IMR-90 (cell line): ENCODE results near the gene VTN. TPM values are rescaled to one million over a fixed set of nuclear protein-coding genes. Genes with fewer than 3 reads are reported as not detected.

Source experiments
- ATAC-seq: fragments of 200-7000 bp; cut with Tn5 transposase; 2 replicates; pipeline ENCODE4 v1.9.1; 2020; ENCODE audit warnings: low read depth, mild to moderate bottlenecking, moderate library complexity
- BruUV-seq: library from RNA; stranded (reverse); fragments of 400-500 nt; replicated peaks from 2 replicates; lab custom pipeline; 2021; lab: Mats Ljungman, UMichigan
- CTCF ChIA-PET: fragments of 300-600 bp; formaldehyde crosslinking; extraction: SDS; loops from one replicate; lab custom pipeline; 2021; ENCODE audit warnings: antibody characterized with exemption; lab: Yijun Ruan, JAX
- POLR2A ChIA-PET: fragments of 300-600 bp; sonication (Branson Sonifier 250); formaldehyde crosslinking; loops from one replicate; lab custom pipeline; 2022; ENCODE audit warnings: antibody characterized with exemption; ENCODE audit not compliant: unreplicated experiment; lab: Charles Lee
- DNase-seq: peaks from one replicate; pipeline ENCODE4 v3.0.0; 2013
- H2AFZ ChIP-seq: replicated peaks from 2 replicates; pipeline ENCODE3; 2013; ENCODE audit warnings: low read length, mild to moderate bottlenecking; ENCODE audit not compliant: poor library complexity
- H2AK5ac ChIP-seq: 2 replicates; pipeline ENCODE4 v1.6.1; 2013; ENCODE audit warnings: low read depth, low read length, inconsistent platforms
- H2AK9ac ChIP-seq: replicated peaks from 2 replicates; pipeline ENCODE3; 2013; ENCODE audit warnings: mild to moderate bottlenecking, low read depth, low read length, moderate library complexity; ENCODE audit not compliant: poor library complexity
- H2BK120ac ChIP-seq: 2 replicates; pipeline ENCODE4 v1.6.1; 2013; ENCODE audit warnings: low read depth, low read length, inconsistent platforms
- H2BK15ac ChIP-seq: 3 replicates; pipeline ENCODE4 v1.6.1; 2013; ENCODE audit warnings: low read depth, low read length, inconsistent platforms
- H2BK20ac ChIP-seq: 2 replicates; pipeline ENCODE4 v1.6.1; 2013; ENCODE audit warnings: low read depth, mild to moderate bottlenecking, inconsistent platforms, low read length, moderate library complexity
- H2BK5ac ChIP-seq: 2 replicates; pipeline ENCODE4 v1.6.1; 2013; ENCODE audit warnings: mild to moderate bottlenecking, low read depth, low read length, inconsistent platforms; ENCODE audit not compliant: poor library complexity, severe bottlenecking
- H3K14ac ChIP-seq: replicated peaks from 2 replicates; pipeline ENCODE4 v1.6.1; 2013; ENCODE audit warnings: low read depth, low read length, inconsistent platforms
- H3K18ac ChIP-seq: 2 replicates; pipeline ENCODE4 v1.6.1; 2013; ENCODE audit warnings: low read depth, low read length, control low read depth
- H3K23ac ChIP-seq: 2 replicates; pipeline ENCODE4 v1.6.1; 2013; ENCODE audit warnings: low read depth, low read length, inconsistent platforms
- H3K27ac ChIP-seq: 2 replicates; pipeline ENCODE4 v1.5.1; 2013; ENCODE audit warnings: mild to moderate bottlenecking, control low read depth, low read length; ENCODE audit not compliant: insufficient read depth
- H3K27me3 ChIP-seq: 2 replicates; pipeline ENCODE4 v1.6.1; 2013; ENCODE audit warnings: low read length; ENCODE audit not compliant: control insufficient read depth, insufficient read depth
- H3K36me3 ChIP-seq: 2 replicates; pipeline ENCODE4 v1.6.1; 2013; ENCODE audit warnings: low read length, mixed read lengths; ENCODE audit not compliant: control insufficient read depth, insufficient read depth
- H3K4ac ChIP-seq: 2 replicates; pipeline ENCODE4 v1.6.1; 2013; ENCODE audit warnings: low read depth, low read length, inconsistent platforms
- H3K4me1 ChIP-seq: 2 replicates; pipeline ENCODE4 v1.6.1; 2013; ENCODE audit warnings: low read length, mixed read lengths; ENCODE audit not compliant: control insufficient read depth, insufficient read depth
- H3K4me2 ChIP-seq: 2 replicates; pipeline ENCODE4 v1.6.1; 2013; ENCODE audit warnings: low read depth, mild to moderate bottlenecking, control low read depth, low read length, moderate library complexity
- H3K4me3 ChIP-seq: 2 replicates; pipeline ENCODE4 v1.5.1; 2013; ENCODE audit warnings: low read depth, mild to moderate bottlenecking, control low read depth, low read length, moderate library complexity; ENCODE audit not compliant: insufficient read depth
- H3K56ac ChIP-seq: 2 replicates; pipeline ENCODE4 v1.6.1; 2013; ENCODE audit warnings: low read length, inconsistent platforms; ENCODE audit not compliant: insufficient read depth; ENCODE audit errors: extremely low read depth
- H3K79me1 ChIP-seq, 2 experiments: 2 replicates each; pipeline ENCODE4 v1.6.1; 2013; ENCODE audit warnings: low read length in 2 of 2, inconsistent platforms in 1 of 2, low read depth in 1 of 2
- H3K9ac ChIP-seq: 2 replicates; pipeline ENCODE4 v1.6.1; 2013; ENCODE audit warnings: low read depth, low read length, control low read depth
- H3K9me1 ChIP-seq: 2 replicates; pipeline ENCODE4 v1.6.1; 2013; ENCODE audit warnings: low read length, inconsistent platforms; ENCODE audit not compliant: insufficient read depth
- H3K9me3 ChIP-seq: 2 replicates; pipeline ENCODE4 v1.6.1; 2013; ENCODE audit warnings: low read length; ENCODE audit not compliant: control insufficient read depth, insufficient read depth
- H4K20me1 ChIP-seq: 2 replicates; pipeline ENCODE4 v1.6.1; 2013; ENCODE audit warnings: low read length, inconsistent platforms; ENCODE audit not compliant: insufficient read depth
- H4K5ac ChIP-seq: 2 replicates; pipeline ENCODE4 v1.6.1; 2013; ENCODE audit warnings: mild to moderate bottlenecking, low read depth, low read length, control low read depth
- H4K8ac ChIP-seq, 2 experiments: 2 replicates each; pipeline ENCODE4 v1.6.1; 2013; ENCODE audit warnings: low read depth in 2 of 2, low read length in 2 of 2, control low read depth in 1 of 2, inconsistent platforms in 1 of 2
- H4K91ac ChIP-seq: 2 replicates; pipeline ENCODE4 v1.6.1; 2013; ENCODE audit warnings: low read depth, low read length, inconsistent platforms; ENCODE audit not compliant: insufficient read depth
- BHLHE40 ChIP-seq: fragments of 150-350 bp; IDR thresholded peaks from 2 replicates; pipeline ENCODE4 v1.6.1; 2016; ENCODE audit warnings: mild to moderate bottlenecking, low read depth, low read length
- CEBPB ChIP-seq: IDR thresholded peaks from 2 replicates; pipeline ENCODE4 v1.6.1; 2012; ENCODE audit warnings: low read depth, low read length, improper control_type of control experiment
- CHD1 ChIP-seq: IDR thresholded peaks from 2 replicates; pipeline ENCODE4 v1.6.1; 2012; ENCODE audit warnings: low read depth, low read length, improper control_type of control experiment
- CTCF ChIP-seq: conservative IDR thresholded peaks from 2 replicates; pipeline ENCODE4 v1.5.1; 2012; ENCODE audit warnings: mild to moderate bottlenecking, low read depth, low read length, improper control_type of control experiment
- FOS ChIP-seq: fragments of 150-350 bp; IDR thresholded peaks from 2 replicates; pipeline ENCODE4 v1.6.1; 2016; ENCODE audit warnings: low read depth, low read length
- MAFK ChIP-seq: IDR thresholded peaks from 2 replicates; pipeline ENCODE4 v1.6.1; 2012; ENCODE audit warnings: low read depth, low read length, improper control_type of control experiment
- MAZ ChIP-seq: IDR thresholded peaks from 2 replicates; pipeline ENCODE4 v1.6.1; 2012; ENCODE audit warnings: low read depth, mild to moderate bottlenecking, low read length, improper control_type of control experiment, moderate library complexity, borderline replicate concordance
- MXI1 ChIP-seq: IDR thresholded peaks from 2 replicates; pipeline ENCODE4 v1.6.1; 2012; ENCODE audit warnings: low read depth, mild to moderate bottlenecking, low read length, moderate library complexity, borderline replicate concordance
- POLR2A ChIP-seq: IDR thresholded peaks from 2 replicates; pipeline ENCODE4 v1.6.1; 2012; ENCODE audit warnings: mild to moderate bottlenecking, low read depth, low read length
- RAD21 ChIP-seq: IDR thresholded peaks from 2 replicates; pipeline ENCODE4 v1.6.1; 2012; ENCODE audit warnings: low read length, improper control_type of control experiment
- RCOR1 ChIP-seq: IDR thresholded peaks from 2 replicates; pipeline ENCODE4 v1.6.1; 2012; ENCODE audit warnings: mild to moderate bottlenecking, low read length, improper control_type of control experiment; ENCODE audit not compliant: insufficient replicate concordance
- RFX5 ChIP-seq: IDR thresholded peaks from 2 replicates; pipeline ENCODE4 v1.8.0; 2012; ENCODE audit warnings: low read depth, mild to moderate bottlenecking, low read length, moderate library complexity
- SMC3 ChIP-seq: fragments of 150-350 bp; IDR thresholded peaks from 2 replicates; pipeline ENCODE4 v1.6.1; 2016; ENCODE audit warnings: low read depth, mild to moderate bottlenecking, antibody characterized with exemption, low read length, moderate library complexity
- USF2 ChIP-seq: fragments of 150-350 bp; IDR thresholded peaks from 2 replicates; pipeline ENCODE4 v1.6.1; 2017; ENCODE audit warnings: mild to moderate bottlenecking, antibody characterized with exemption, low read length, low read depth
- WGBS, 2 experiments: methylation state at CpG; one replicate each; pipeline versions ENCODE4 v1.1.5 to v1.1.7; 2013; ENCODE audit warnings: missing lambda C conversion rate in 2 of 2; ENCODE audit not compliant: insufficient read length in 1 of 2; ENCODE audit errors: extremely low coverage in 2 of 2; 5-methylcytosine and 5-hydroxymethylcytosine counted together
- dilution Hi-C: fragments of 300-500 bp; cut with HindIII; formaldehyde crosslinking; loops from one replicate; pipeline ENCODE4 v1.14.3; 2018; ENCODE audit warnings: low sequenced_read_pairs; ENCODE audit not compliant: unreplicated experiment
- in situ Hi-C: fragments of 300-500 bp; cut with MboI; formaldehyde crosslinking; loops from 3 replicates; pipeline ENCODE4 v1.14.3; 2019; ENCODE audit warnings: low sequenced_read_pairs, inconsistent platforms, mixed read lengths
- intact Hi-C: fragments of 100-400 bp; cut with micrococcal nuclease; formaldehyde crosslinking; loops from 2 replicates; pipeline ENCODE4 v1.10.0; 2022
- polyA plus RNA-seq, 3 experiments: library from polyadenylated mRNA; depleted of rRNA; stranded (reverse); fragments of >200 nt; gene quantifications; 2 replicates each; pipeline ENCODE4 v1.2.3, GENCODE V29; 2012; ENCODE audit warnings: low replicate concordance in 1 of 3
- total RNA-seq: library from RNA; depleted of rRNA; stranded (reverse); fragments of >200 nt; gene quantifications from 2 replicates; pipeline ENCODE4 v1.2.3, GENCODE V29; 2012

Gene VTN
- total and polyA plus RNA-seq, 2 of the 4 experiments (the other 2 are of a cell fraction) = 0.18 to 1.0 TPM

- H3K9me3 ChIP-seq = no peaks in the 10 kb centered on the region
- DNase-seq (peak; percentile 85), ATAC-seq (peak; percentile 83)
- TF ChIP-seq RAD21 (no peak), BHLHE40 (peak; percentile 26; the same call in 1 of the 2 replicates), MAZ (peak; percentile 91; the same call in 1 of the 2 replicates), CEBPB (no peak), MXI1 (no peak), CTCF (no peak), RCOR1 (no peak), MAFK (no peak), CHD1 (no peak), USF2 (peak; percentile 96), POLR2A (no peak), RFX5 (no peak), SMC3 (no peak), FOS (no peak)
- 1% methylated on average over 28 of the region's 80 CpGs; no CpG with 5 or more reads in 1 of the 2 experiments for WGBS, 2 experiments
- peak within 1 kb of the TSS; percentile 52 for H3K56ac ChIP-seq
- H2BK120ac ChIP-seq = peak within 1 kb of the TSS; percentile 62
- H3K9ac ChIP-seq = peak within 1 kb of the TSS; percentile 43
- H3K4ac ChIP-seq = peak within 1 kb of the TSS; percentile 92
- H3K27me3 ChIP-seq = no peaks in the 10 kb centered on the region
- ChIA-PET CTCF (no interaction called here), POLR2A (no interaction called here)
- H2AFZ ChIP-seq = peak within 1 kb of the TSS; percentile 93
- H3K4me2 ChIP-seq = peak within 1 kb of the TSS; percentile 84
- peak within 1 kb of the TSS; percentile 40 for H4K5ac ChIP-seq
- in situ Hi-C loops (no loop called here), dilution Hi-C loops (no loop called here), intact Hi-C loops (no loop called here)
- peaks cover 5 to 27% of the 10 kb centered on the region in 2 experiments; a peak in 3 of 4 replicates for H3K79me1 ChIP-seq
- no peak within 1 kb of the TSS for H2BK5ac ChIP-seq
- peak within 1 kb of the TSS; percentile 73 for H2BK20ac ChIP-seq
- H4K8ac ChIP-seq = peak within 1 kb of the TSS; percentile 83 to 97
- peak within 1 kb of the TSS; percentile 33 for H2AK9ac ChIP-seq
- peaks cover 35% of the 10 kb centered on the region for H3K9me1 ChIP-seq
- peak within 1 kb of the TSS; percentile 29 for H2AK5ac ChIP-seq
- H3K36me3 ChIP-seq = no peaks in the 10 kb centered on the region
- H3K4me1 ChIP-seq = peaks cover 14% of the 10 kb centered on the region; the same call in 1 of the 2 replicates
- H4K20me1 ChIP-seq = peaks cover 31% of the 10 kb centered on the region
- H4K91ac ChIP-seq = peak within 1 kb of the TSS; percentile 79
- H3K23ac ChIP-seq = peak within 1 kb of the TSS; percentile 70
- no TSS peak for BruUV-seq
- peak within 1 kb of the TSS; percentile 91 for H3K14ac ChIP-seq
- peak within 1 kb of the TSS; percentile 54 for H3K4me3 ChIP-seq
- H3K27ac ChIP-seq = peak within 1 kb of the TSS; percentile 93
- no peak within 1 kb of the TSS; the same call in 1 of the 2 replicates for H3K18ac ChIP-seq
- H2BK15ac ChIP-seq = peak within 1 kb of the TSS; percentile 16; the same call in 1 of the 3 replicates
Measured at GRCh38 chr17:28371245-28372202, 1.4 kb upstream of the VTN start, which contains the start of gene SARM1. Gene SARM1 (plus strand): TSS chr17:28371694. CDS start chr17:28372033, 339 bp downstream.
